MM.1S (cell line): Measurements from ENCODE around the gene CTNNA2.

Source experiments
- EZH2phosphoT487 ChIP-seq: fragments of 300-600 bp; sonication (generic); IDR thresholded peaks from 2 replicates; pipeline ENCODE4 v1.6.1; 2018; ENCODE audit warnings: antibody characterized with exemption, low read length
- TF ChIP-seq, protein P1 (sequence below): fragments of 300-600 bp; sonication (generic); IDR thresholded peaks from 2 replicates; pipeline ENCODE4 v1.5.1; 2016; ENCODE audit warnings: antibody characterized with exemption, low read length, mixed read lengths

DNA sequence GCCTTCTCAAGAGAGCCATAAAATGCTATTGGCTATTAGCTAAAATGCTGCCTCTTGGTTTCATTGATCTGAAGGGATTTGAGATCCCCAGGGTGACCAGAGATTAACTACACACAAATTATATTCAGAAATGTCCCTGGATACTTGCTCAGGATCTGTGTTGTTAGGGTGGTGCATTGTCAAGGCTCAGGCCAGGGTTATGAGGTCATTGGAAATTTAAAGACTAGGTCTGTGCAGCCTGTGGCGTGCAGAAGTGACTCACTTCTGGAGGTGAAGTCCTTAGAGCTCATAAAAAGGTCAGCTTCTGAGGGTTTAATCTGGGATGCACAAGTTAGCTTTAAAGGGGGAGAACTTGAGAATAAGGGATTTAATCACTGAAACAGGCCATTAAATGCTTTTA is 768.2 kb downstream of the CTNNA2 start:
- TF ChIP-seq, protein P1, sequence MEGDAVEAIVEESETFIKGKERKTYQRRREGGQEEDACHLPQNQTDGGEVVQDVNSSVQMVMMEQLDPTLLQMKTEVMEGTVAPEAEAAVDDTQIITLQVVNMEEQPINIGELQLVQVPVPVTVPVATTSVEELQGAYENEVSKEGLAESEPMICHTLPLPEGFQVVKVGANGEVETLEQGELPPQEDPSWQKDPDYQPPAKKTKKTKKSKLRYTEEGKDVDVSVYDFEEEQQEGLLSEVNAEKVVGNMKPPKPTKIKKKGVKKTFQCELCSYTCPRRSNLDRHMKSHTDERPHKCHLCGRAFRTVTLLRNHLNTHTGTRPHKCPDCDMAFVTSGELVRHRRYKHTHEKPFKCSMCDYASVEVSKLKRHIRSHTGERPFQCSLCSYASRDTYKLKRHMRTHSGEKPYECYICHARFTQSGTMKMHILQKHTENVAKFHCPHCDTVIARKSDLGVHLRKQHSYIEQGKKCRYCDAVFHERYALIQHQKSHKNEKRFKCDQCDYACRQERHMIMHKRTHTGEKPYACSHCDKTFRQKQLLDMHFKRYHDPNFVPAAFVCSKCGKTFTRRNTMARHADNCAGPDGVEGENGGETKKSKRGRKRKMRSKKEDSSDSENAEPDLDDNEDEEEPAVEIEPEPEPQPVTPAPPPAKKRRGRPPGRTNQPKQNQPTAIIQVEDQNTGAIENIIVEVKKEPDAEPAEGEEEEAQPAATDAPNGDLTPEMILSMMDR, result no peak
- no peak for TF ChIP-seq EZH2phosphoT487
